Stimulated activated CD4-positive, alpha-beta T cell treated with anti-CD3 and anti-CD28 coated beads, Interleukin-4, amount 100 ng/mL, for 24 hours (primary cell): ENCODE measurements around the gene FADS2.

Experiments
- DNase-seq: peaks from one replicate; pipeline ENCODE4 v3.0.0-alpha.2; 2020

Gene FADS2

GRCh38 chr11:61827571-61828378 lies at the start of gene FADS2:
Gene FADS2, plus strand, starts transcription at chr11:61828300. Its CDS starts 91 bp downstream, at chr11:61828391.
- peak; percentile 56 for DNase-seq

GRCh38 chr11:61778357-61778886 lies 49.7 kb upstream of the FADS2 start:
- no peak for DNase-seq

GRCh38 chr11:61778920-61779650 lies 49.0 kb upstream of the FADS2 start:
- DNase-seq = no peak

- no peak for DNase-seq
Measured at GRCh38 chr11:61779666-61780525, 48.2 kb upstream of the FADS2 start.

GRCh38 chr11:61780581-61781162 lies 47.4 kb upstream of the FADS2 start:
- DNase-seq = no peak

GRCh38 chr11:61781585-61781984 lies 46.5 kb upstream of the FADS2 start:
- DNase-seq = no peak

GRCh38 chr11:61782299-61782698 lies 45.8 kb upstream of the FADS2 start:
- no peak for DNase-seq

- DNase-seq = no peak
Measured at GRCh38 chr11:61782841-61783240, 45.3 kb upstream of the FADS2 start.

GRCh38 chr11:61783717-61784505 lies 44.2 kb upstream of the FADS2 start:
- no peak for DNase-seq

GRCh38 chr11:61784506-61784805 lies 43.6 kb upstream of the FADS2 start:
- no peak for DNase-seq

GRCh38 chr11:61785837-61786402 lies 42.2 kb upstream of the FADS2 start:
- no peak for DNase-seq

- DNase-seq = no peak
Measured at GRCh38 chr11:61787928-61788491, 40.1 kb upstream of the FADS2 start.

- peak; percentile 45 for DNase-seq
Measured at GRCh38 chr11:61791737-61792309, 36.3 kb upstream of the FADS2 start.

GRCh38 chr11:61792310-61793082 lies 35.6 kb upstream of the FADS2 start, which contains the start of the genes FEN1 and TMEM258:
Gene FEN1, plus strand, starts transcription at chr11:61792911. Its CDS starts 2,451 bp downstream, at chr11:61795362.
Gene TMEM258, minus strand, starts transcription at chr11:61792599. Its CDS starts 41 bp downstream, at chr11:61792558.
- DNase-seq = peak; percentile 90

- no peak for DNase-seq
Measured at GRCh38 chr11:61793083-61793828, 34.8 kb upstream of the FADS2 start.

- DNase-seq = no peak
Measured at GRCh38 chr11:61793829-61794204, 34.3 kb upstream of the FADS2 start.

GRCh38 chr11:61794579-61794978 lies 33.5 kb upstream of the FADS2 start:
- no peak for DNase-seq

- DNase-seq = no peak
Measured at GRCh38 chr11:61795459-61795858, 32.6 kb upstream of the FADS2 start.
